Fibroblast of skin of left quadriceps (primary cell): ENCODE data around the gene SSTR5.

Experiments used
- DNase-seq, 2 experiments: peaks; one replicate each; pipeline ENCODE4 v3.0.0-alpha.2; 2013; ENCODE audit warnings: low read depth in 2 of 2

Gene SSTR5

DNA sequence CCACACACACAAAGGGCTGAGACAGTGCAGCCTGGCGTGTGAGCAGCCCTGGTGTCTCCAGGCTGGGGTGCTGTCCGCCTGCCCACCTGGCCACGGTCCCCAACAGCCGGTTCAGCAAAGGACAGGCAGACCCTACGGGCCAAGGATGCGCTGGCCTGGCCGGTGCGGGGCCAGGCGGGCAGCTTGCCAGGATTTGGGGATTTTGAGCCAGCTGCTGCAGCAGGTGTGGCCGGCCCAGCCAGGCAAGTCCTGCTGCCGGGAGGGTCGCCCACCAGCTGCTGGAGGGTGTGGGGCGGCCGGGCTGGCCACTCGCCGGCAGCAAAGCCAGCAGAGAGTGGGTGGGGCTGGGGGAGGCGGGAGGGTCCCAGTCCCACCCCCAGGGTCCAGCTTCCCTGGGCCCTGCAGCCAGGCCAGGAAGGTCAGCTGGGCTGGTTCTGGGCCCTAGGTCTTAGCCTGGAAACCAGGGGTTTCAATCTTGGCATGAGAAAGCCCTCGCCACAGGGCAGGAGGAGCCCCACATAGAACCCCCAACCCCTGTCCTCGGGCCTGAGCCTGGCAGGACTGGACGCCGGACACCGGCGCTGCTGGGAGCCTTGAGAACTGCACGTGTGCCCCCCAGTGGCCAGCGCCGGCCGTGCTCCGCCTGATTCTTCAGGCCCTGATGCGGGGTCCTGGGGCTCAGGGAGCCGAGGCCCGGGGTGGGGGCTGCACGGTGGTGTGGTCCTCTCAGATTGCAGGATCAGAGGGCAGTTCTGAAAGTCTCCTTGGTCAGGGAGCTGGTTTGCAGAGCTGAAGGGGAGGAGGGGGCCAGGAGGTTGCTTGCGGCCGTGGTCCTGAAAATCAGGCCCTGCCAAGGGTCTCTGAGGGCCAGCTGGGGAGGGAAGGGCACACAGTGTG lies 17.6 kb upstream of the SSTR5 start:
- no peak for DNase-seq

DNA sequence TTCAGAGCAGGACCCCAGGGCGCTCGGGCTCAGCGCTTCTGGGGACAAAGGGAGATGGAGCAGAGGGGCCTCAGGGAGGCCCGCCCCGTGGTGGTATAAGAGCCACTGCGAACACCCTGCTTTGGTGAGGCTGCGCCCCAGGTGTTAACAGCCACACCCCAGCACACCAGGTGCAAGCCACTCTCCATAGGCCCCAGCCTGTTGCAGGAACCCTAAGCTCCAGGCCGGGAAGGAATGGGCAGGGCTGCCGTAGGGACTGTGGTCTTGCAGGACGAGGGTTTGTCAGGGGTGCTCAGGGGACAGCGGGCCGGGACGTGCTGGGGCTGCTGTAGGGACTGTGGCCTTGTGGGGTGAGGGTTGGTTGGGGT lies 17.0 kb upstream of the SSTR5 start:
- DNase-seq: no peak

GRCh38 chr16:1056196-1056595 lies 16.4 kb upstream of the SSTR5 start:
- no peak for DNase-seq

- no peak for DNase-seq
Measured at GRCh38 chr16:1057252-1057932, 15.2 kb upstream of the SSTR5 start.

- no peak for DNase-seq
Measured at GRCh38 chr16:1058216-1058615, 14.3 kb upstream of the SSTR5 start.

GRCh38 chr16:1059310-1059709 lies 13.2 kb upstream of the SSTR5 start:
- no peak for DNase-seq

- DNase-seq: no peak
Measured at GRCh38 chr16:1060416-1061340, 11.9 kb upstream of the SSTR5 start.

GRCh38 chr16:1061769-1062505 lies 10.6 kb upstream of the SSTR5 start:
- DNase-seq: no peak

DNA sequence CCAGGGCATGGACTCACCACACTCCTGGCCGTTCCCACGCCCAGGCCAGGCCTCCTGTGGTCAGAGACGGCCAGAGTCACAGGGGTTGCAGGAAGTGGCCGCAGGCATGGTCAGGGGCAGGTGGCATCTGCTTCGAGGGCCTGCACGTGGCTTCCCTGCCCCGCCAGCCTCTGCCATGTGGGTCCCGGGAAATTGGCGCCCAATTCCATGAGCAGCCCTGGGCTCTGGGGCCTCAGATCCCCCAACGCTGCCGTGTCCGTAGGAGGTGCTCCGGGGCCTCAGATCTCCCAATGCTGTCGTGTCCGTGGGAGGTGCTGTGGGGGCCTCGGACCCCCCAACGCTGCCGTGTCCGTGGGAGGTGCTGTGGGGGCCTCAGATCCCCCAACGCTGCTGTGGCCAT lies 9.7 kb upstream of the SSTR5 start:
- DNase-seq: no peak

- no peak for DNase-seq
Measured at GRCh38 chr16:1063728-1064127, 8.8 kb upstream of the SSTR5 start.

DNA sequence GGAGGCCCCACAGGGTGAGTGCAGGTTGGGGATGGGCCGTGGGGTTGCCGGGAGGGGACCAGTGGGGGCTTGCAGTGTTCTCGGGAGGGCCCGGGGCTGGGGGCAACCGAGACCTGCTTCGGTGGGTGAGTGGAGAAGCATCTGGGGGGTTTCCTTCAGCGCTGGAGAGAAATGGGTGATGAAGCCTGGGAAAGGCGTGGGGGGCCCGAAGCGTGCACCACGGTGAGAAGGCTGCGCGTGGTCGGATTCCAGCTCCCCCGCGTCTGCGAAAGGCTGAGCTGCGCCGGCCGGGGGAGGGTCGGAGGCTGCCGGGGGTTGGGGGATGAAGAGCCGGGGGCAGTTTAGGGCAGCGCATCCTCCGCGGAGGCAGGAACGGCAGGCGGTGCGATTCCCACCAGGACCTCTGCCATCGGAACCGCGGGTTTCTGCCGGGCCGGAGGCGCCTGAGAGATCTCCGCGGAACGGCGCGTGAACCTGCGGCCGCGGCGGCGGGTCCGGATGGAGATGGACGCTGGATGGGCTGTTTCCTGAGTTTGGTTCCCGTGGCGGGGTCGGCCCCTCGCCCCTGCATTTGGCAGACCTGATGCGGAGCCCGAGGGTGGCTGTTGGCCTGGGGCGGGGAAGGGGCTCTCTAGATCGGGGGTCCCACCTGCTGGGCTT lies 6.9 kb upstream of the SSTR5 start:
- no peak for DNase-seq

DNA sequence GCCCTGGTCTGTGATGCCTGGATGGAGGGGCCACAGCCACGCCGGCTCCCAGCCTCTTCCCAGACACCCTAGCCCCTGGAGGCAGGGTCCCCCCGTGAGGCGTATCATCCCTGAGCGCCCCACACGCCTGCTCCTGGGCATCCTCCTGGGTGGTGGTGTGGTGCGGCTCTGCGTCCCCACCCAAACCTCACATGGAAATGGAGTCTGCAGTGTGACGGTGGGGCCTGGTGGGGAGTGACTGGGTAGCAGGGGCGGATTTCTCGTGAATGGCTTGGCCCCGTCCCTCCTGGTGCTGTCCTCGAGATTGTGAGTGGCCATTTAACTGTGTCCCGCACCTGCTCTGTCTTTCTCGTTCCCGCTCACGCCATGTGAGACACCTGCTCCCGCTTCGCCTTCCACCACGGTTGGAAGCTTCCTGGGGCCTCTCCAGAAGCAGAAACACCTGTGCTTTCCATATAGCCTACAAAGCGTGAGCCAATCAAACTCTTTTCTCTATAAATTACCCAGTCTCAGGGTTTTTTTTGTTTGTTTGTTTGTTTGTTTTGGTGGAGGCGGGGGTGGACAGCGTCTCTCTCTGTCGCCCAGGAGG lies 5.9 kb upstream of the SSTR5 start:
- no peak for DNase-seq

GRCh38 chr16:1067629-1068028 lies 4.9 kb upstream of the SSTR5 start:
- no peak for DNase-seq

DNA sequence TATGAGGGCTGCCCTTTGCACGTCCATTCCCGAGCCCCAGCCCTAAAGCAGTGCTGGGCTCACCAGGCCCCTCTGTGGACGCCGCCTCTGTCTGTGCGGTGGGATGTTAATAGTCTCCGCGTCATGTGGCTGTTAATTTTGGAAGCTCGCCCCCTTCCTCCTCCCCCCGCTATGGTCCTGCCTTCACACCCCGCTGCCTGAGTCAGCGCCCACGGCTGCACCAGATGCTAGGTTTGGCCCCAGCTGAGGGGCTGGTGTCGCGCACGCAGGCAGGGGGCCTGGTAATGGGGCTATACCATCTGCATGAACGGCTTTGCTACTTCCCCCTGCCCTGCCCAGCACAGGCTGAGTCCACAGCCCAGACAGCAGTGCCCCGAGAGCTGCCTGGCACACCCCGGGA lies 4.1 kb upstream of the SSTR5 start:
- no peak for DNase-seq

DNA sequence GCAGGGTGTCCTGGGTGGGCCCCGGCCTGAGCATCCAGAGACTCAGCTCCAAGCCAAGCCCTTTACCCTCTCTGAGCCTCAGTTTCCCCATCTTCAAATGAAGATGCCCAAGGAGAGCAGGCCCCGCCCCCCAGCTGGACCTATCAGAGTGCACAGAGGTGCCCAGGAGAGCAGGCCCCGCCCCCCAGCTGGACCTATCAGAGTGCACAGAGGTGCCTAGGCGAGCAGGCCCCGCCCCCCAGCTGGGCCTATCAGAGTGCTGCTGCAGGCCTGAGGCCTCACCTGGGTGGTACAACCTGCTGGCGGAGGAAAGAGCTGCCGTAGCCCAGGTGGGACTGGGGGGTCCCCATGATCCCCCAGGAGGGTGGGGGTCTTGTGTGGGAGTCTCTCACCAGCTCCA lies 3.4 kb upstream of the SSTR5 start:
- no peak for DNase-seq

- no peak for DNase-seq
Measured at GRCh38 chr16:1070084-1070863, 2.3 kb upstream of the SSTR5 start.

GRCh38 chr16:1070864-1071408 lies 1.6 kb upstream of the SSTR5 start:
- no peak for DNase-seq

- no peak for DNase-seq
Measured at GRCh38 chr16:1071561-1072225, 854 bp upstream of the SSTR5 start.

GRCh38 chr16:1073262-1073558 lies 663 bp downstream of the SSTR5 start:
- no peak for DNase-seq
